Astrocyte of the cerebellum (primary cell): ENCODE data around the gene IFTAP.

Experiments used
- DNase-seq: peaks from one replicate; pipeline ENCODE4 v3.0.0-alpha.2; 2011; ENCODE audit warnings: low read depth
- H3K4me3 ChIP-seq: 2 replicates; pipeline ENCODE4 v1.5.1; 2011; ENCODE audit warnings: mild to moderate bottlenecking, low read depth, low read length, moderate library complexity
- CTCF ChIP-seq: IDR thresholded peaks from 2 replicates; pipeline ENCODE4 v1.5.1; 2012; ENCODE audit warnings: low read length, low read depth, moderate library complexity, mild to moderate bottlenecking; ENCODE audit errors: missing control alignments
- in situ Hi-C: cut with HindIII; loops from 2 replicates; pipeline ENCODE4 v1.10.0; 2017; ENCODE audit warnings: low sequenced_read_pairs

Gene IFTAP

GRCh38 chr11:36605221-36606216, 11.2 kb downstream of the IFTAP start:
- H3K4me3 ChIP-seq: no peak overlapping the region
- TF ChIP-seq CTCF: no peak
- in situ Hi-C loops: no loop called here
- DNase-seq: no peak

- no peak for DNase-seq
- in situ Hi-C loops: no loop called here
- H3K4me3 ChIP-seq: no peak overlapping the region
- no peak for TF ChIP-seq CTCF
Measured at GRCh38 chr11:36608491-36609199, 14.3 kb downstream of the IFTAP start.

- no peak for DNase-seq
- in situ Hi-C loops: no loop called here
- TF ChIP-seq CTCF: no peak
Measured at GRCh38 chr11:36609383-36609782, 15.1 kb downstream of the IFTAP start.

GRCh38 chr11:36615826-36616225, 21.5 kb downstream of the IFTAP start:
- no peak overlapping the region for H3K4me3 ChIP-seq
- in situ Hi-C loops: no loop called here
- no peak for TF ChIP-seq CTCF
- no peak for DNase-seq

More at GRCh38 chr11:36609383-36609782, 15.1 kb downstream of the IFTAP start:
- H3K4me3 ChIP-seq: no peak overlapping the region

- in situ Hi-C loops: no loop called here
- H3K4me3 ChIP-seq: no peak overlapping the region
- DNase-seq: no peak
- no peak for TF ChIP-seq CTCF
Measured at GRCh38 chr11:36617543-36618362, 23.5 kb downstream of the IFTAP start.
